RCC 7860 (cell line): ENCODE results near the gene KISS1.
"Not testable (repeated sequence)": the region's sequence is repeated elsewhere in the genome, so short reads cannot be mapped to it uniquely, and the experiment has no call there.

ENCODE experiments used
- DNase-seq: peaks from one replicate; pipeline ENCODE4 v3.0.0-alpha.2; 2015; ENCODE audit warnings: low spot score
- FAIRE-seq: peaks from 2 replicates; lab custom pipeline; 2012; peaks lifted over from hg19 to GRCh38; lab: Jason Lieb, UNC

Gene KISS1

GRCh38 chr1:204196068-204196795 lies at the start of gene KISS1:
Gene KISS1, minus strand, starts transcription at chr1:204196491. Its CDS starts 3,615 bp downstream, at chr1:204192876.
- FAIRE-seq, result no peak

GRCh38 chr1:204242920-204243319 lies 46.6 kb upstream of the KISS1 start:
- no peak for FAIRE-seq
- no peak for DNase-seq

More at GRCh38 chr1:204196068-204196795, at the start of gene KISS1:
- DNase-seq, result no peak

- DNase-seq, result no peak
- FAIRE-seq, result no peak
These were observed 45.6 kb upstream of the KISS1 start for GRCh38 chr1:204241914-204242313.

- no peak for FAIRE-seq
These were observed 44.8 kb upstream of the KISS1 start for GRCh38 chr1:204241050-204241449.

GRCh38 chr1:204240233-204240632 lies 43.9 kb upstream of the KISS1 start:
- DNase-seq, result no peak
- FAIRE-seq, result no peak

More at GRCh38 chr1:204241050-204241449, 44.8 kb upstream of the KISS1 start:
- no peak for DNase-seq

- FAIRE-seq, DNase-seq: not testable (repeated sequence)
These were observed 43.1 kb upstream of the KISS1 start for GRCh38 chr1:204239401-204239800.

GRCh38 chr1:204238520-204238919 lies 42.2 kb upstream of the KISS1 start:
- DNase-seq, FAIRE-seq: not testable (repeated sequence)

- DNase-seq, FAIRE-seq: not testable (repeated sequence)
These were observed 41.2 kb upstream of the KISS1 start for GRCh38 chr1:204237515-204237914.

- DNase-seq (no peak), FAIRE-seq (no peak)
These were observed 36.2 kb upstream of the KISS1 start for GRCh38 chr1:204232526-204232925.

- FAIRE-seq (no peak), DNase-seq (no peak)
These were observed 33.9 kb upstream of the KISS1 start for GRCh38 chr1:204230211-204230610.

- DNase-seq (no peak), FAIRE-seq (no peak)
These were observed 32.6 kb upstream of the KISS1 start for GRCh38 chr1:204228896-204229295.

- DNase-seq (no peak), FAIRE-seq (no peak)
These were observed 31.9 kb upstream of the KISS1 start for GRCh38 chr1:204227996-204228785.

- no peak for FAIRE-seq
- DNase-seq, result no peak
These were observed 31.1 kb upstream of the KISS1 start for GRCh38 chr1:204227351-204227750.

- no peak for DNase-seq
- FAIRE-seq, result no peak
These were observed 29.8 kb upstream of the KISS1 start for GRCh38 chr1:204225841-204226735.

- DNase-seq (no peak), FAIRE-seq (no peak)
These were observed 28.4 kb upstream of the KISS1 start for GRCh38 chr1:204224655-204225054.

GRCh38 chr1:204223129-204223860 lies 27.0 kb upstream of the KISS1 start:
- no peak for FAIRE-seq
- DNase-seq, result no peak

GRCh38 chr1:204222764-204223055 lies 26.4 kb upstream of the KISS1 start:
- DNase-seq (no peak), FAIRE-seq (no peak)

- DNase-seq, result no peak
- no peak for FAIRE-seq
These were observed 25.9 kb upstream of the KISS1 start for GRCh38 chr1:204222006-204222763.

- FAIRE-seq (no peak), DNase-seq (no peak)
These were observed 25.0 kb upstream of the KISS1 start for GRCh38 chr1:204221271-204221670.
